Activated B cell treated with CpG ODN at 0.5 μM for 24 hours (primary cell): ENCODE measurements around the gene THSD8. TPM values are rescaled to one million over a fixed set of nuclear protein-coding genes. Genes with fewer than 3 reads are reported as not detected.

Experiments used
- ATAC-seq: fragments of 200-7000 bp; cut with Tn5 transposase; one replicate; pipeline ENCODE4 v1.10.0; 2021; ENCODE audit warnings: low read depth, mild to moderate bottlenecking, moderate library complexity
- CTCF ChIA-PET: fragments of 350-600 bp; sonication (Branson Sonifier 250); formaldehyde crosslinking; loops from one replicate; lab custom pipeline; 2021; ENCODE audit warnings: antibody characterized with exemption; lab: Charles Lee
- POLR2A ChIA-PET: fragments of 350-600 bp; sonication (Branson Sonifier 250); formaldehyde crosslinking; loops from one replicate; lab custom pipeline; 2021; ENCODE audit warnings: antibody characterized with exemption; lab: Charles Lee
- DNase-seq: peaks from one replicate; pipeline ENCODE4 v3.0.0; 2022
- H3K27ac Mint-ChIP-seq: one replicate; pipeline ENCODE4 v1.8.0; 2020; ENCODE audit warnings: mixed read lengths
- H3K27me3 Mint-ChIP-seq: one replicate; pipeline ENCODE4 v1.8.0; 2021; ENCODE audit warnings: mixed read lengths
- H3K36me3 Mint-ChIP-seq: one replicate; pipeline ENCODE4 v1.8.0; 2021; ENCODE audit warnings: low read depth, mixed read lengths
- H3K4me1 Mint-ChIP-seq: one replicate; pipeline ENCODE4 v1.8.0; 2021; ENCODE audit warnings: mixed read lengths
- H3K4me3 Mint-ChIP-seq: one replicate; pipeline ENCODE4 v1.8.0; 2020; ENCODE audit warnings: mild to moderate bottlenecking, mixed read lengths
- H3K9me3 Mint-ChIP-seq: one replicate; pipeline ENCODE4 v1.8.0; 2020; ENCODE audit warnings: mixed read lengths
- intact Hi-C: fragments of 100-400 bp; cut with micrococcal nuclease; formaldehyde crosslinking; loops from one replicate; pipeline ENCODE4 v1.15.1; 2024
- total RNA-seq: library from RNA; stranded (reverse); gene quantifications from 2 replicates; pipeline ENCODE4 v1.2.3, GENCODE V29; 2022
- TF ChIP-seq, protein P1 (sequence below): fragments of 200-600 bp; IDR thresholded peaks from one replicate; pipeline ENCODE4 v1.8.0; 2022; ENCODE audit warnings: antibody characterized with exemption, mild to moderate bottlenecking

The THSD8 gene
- total RNA-seq, 1 donor from 2014 or later = 2.3 TPM

DNA sequence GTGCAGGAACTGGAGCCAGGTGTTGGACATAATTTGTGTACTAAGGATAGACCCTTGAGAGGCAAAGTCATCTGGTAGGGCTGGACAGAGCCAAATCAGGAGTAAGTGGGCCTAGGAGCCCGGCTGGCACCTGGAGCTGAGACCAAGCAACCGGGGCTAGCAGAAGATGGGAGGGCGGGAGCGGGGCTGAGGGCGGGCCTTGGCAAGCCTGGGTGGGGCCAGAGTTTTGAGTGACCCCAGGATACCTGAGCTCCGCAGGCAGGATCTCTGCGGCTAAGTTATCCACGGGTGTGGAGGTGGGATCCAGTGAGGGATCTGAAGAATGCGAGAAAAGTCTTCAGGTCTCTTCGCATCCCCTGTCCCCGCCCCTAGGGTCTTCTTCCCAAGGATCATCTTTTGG, 34.7 kb upstream of the THSD8 start:
- Mint-ChIP-seq H3K4me3 (no peak overlapping the region), H3K27ac (no peak overlapping the region), H3K9me3 (no peaks in the 10 kb centered on the region), H3K27me3 (no peaks in the 10 kb centered on the region), H3K4me1 (peaks cover 12% of the 10 kb centered on the region), H3K36me3 (no peaks in the 10 kb centered on the region)
- ATAC-seq (no peak), DNase-seq (no peak)
- intact Hi-C loops = no loop called here
- ChIA-PET CTCF (interaction anchor here (1.2 to 13.6 kb wide), 4 partner anchors 10 to 123 kb away, joined by 3 to 280 read pairs (median 77); partner anchors contain the start of genes GCDH and JUNB), POLR2A (interaction anchor here (0.5 to 7.4 kb wide), 2 partner anchors 27 to 1390 kb away, joined by 4 to 80 read pairs; partner anchors contain the start of gene JUNB)
- TF ChIP-seq, protein P1, sequence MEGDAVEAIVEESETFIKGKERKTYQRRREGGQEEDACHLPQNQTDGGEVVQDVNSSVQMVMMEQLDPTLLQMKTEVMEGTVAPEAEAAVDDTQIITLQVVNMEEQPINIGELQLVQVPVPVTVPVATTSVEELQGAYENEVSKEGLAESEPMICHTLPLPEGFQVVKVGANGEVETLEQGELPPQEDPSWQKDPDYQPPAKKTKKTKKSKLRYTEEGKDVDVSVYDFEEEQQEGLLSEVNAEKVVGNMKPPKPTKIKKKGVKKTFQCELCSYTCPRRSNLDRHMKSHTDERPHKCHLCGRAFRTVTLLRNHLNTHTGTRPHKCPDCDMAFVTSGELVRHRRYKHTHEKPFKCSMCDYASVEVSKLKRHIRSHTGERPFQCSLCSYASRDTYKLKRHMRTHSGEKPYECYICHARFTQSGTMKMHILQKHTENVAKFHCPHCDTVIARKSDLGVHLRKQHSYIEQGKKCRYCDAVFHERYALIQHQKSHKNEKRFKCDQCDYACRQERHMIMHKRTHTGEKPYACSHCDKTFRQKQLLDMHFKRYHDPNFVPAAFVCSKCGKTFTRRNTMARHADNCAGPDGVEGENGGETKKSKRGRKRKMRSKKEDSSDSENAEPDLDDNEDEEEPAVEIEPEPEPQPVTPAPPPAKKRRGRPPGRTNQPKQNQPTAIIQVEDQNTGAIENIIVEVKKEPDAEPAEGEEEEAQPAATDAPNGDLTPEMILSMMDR = no peak

DNA sequence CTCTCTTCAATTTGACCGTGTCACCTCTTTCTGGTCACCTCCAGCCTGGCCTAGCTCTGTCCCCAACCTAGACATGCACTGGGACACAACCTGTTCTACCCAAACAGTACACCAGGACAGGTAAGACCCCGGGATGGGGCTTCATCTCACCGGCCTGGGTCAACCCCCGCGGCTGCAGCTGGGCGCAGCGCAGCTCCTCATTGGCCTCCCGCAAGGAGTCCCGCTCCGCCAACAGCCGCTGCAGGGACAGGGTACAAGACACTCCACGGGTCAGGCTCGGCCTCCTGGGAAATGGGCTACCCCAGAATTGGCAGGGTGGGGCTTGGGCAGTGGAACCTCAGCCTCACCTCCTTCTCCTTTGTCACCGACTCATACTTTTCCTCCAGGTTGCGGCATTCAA, 34.2 kb upstream of the THSD8 start:
- TF ChIP-seq, protein P1 = no peak
- no peaks in the 10 kb centered on the region for H3K27me3 Mint-ChIP-seq
- no peak for DNase-seq
- no peak for ATAC-seq
- ChIA-PET CTCF (interaction anchor here (10.3 to 13.6 kb wide), 2 partner anchors 28 to 80 kb away, joined by 149 to 280 read pairs; partner anchors contain the start of gene JUNB), POLR2A (interaction anchor here (0.5 to 7.4 kb wide), 2 partner anchors 27 to 1391 kb away, joined by 4 to 80 read pairs; partner anchors contain the start of gene JUNB)
- intact Hi-C loops = no loop called here
- no peak overlapping the region for H3K4me3 Mint-ChIP-seq
- H3K36me3 Mint-ChIP-seq = no peaks in the 10 kb centered on the region
- peaks cover 12% of the 10 kb centered on the region for H3K4me1 Mint-ChIP-seq
- H3K27ac Mint-ChIP-seq = no peak overlapping the region
- H3K9me3 Mint-ChIP-seq = no peaks in the 10 kb centered on the region

DNA sequence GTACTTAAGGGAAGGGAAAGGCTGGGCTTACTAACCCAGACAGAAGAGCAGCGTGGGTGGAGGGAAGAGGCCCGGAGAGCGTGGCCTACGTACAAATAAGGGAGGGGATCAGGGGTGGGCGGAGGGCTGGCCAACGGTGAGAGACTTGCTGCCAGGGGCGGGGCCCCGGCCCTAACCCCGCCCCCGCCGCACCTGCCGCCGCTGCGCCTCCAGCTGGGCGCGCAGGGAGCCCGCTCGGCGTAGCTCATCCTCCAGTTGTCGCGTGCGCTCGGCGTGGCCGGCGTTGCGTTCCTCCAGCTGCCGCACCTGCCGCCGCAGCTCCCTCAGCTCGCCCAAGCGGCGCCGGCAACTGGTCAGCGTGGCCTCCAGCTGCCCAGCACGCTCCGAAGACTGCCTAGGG, 32.2 kb upstream of the THSD8 start:
- ATAC-seq (peak; percentile 91), DNase-seq (peak; percentile 55)
- TF ChIP-seq, protein P1 = no peak
- no peaks in the 10 kb centered on the region for H3K27me3 Mint-ChIP-seq
- ChIA-PET CTCF (interaction anchor here (1.0 to 13.6 kb wide), 2 partner anchors 26 to 78 kb away, joined by 5 to 280 read pairs; partner anchors contain the start of gene JUNB), POLR2A (interaction anchor here (0.6 to 7.4 kb wide), 4 partner anchors 25 to 38 kb away, joined by 3 to 80 read pairs (median 5); partner anchors contain the start of genes JUNB, PRDX2 and THSD8)
- intact Hi-C loops = no loop called here
- H3K4me1 Mint-ChIP-seq = peaks cover 19% of the 10 kb centered on the region
- no peak overlapping the region for H3K27ac Mint-ChIP-seq
- no peak overlapping the region for H3K4me3 Mint-ChIP-seq
- no peaks in the 10 kb centered on the region for H3K36me3 Mint-ChIP-seq
- no peaks in the 10 kb centered on the region for H3K9me3 Mint-ChIP-seq

DNA sequence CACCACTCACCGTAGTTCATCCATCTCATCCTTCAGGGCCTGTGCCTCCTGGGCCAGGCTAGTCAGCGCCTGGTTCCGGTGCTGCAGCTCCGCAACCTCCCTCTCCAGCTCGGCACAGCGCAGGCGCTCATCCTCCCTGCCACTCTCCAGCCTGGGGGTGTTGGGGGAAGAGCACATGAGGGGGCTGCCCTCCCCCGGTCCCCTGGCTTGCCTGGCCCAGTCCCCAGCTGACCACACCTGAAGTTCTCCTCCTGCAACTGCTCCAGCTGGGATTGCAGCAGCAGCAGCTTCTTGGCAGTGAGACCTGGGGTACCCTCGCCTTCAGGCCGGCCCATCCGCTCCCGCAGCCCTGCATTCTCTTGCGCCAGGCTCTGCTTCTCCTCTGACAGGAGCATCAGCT, 30.9 kb upstream of the THSD8 start:
- Mint-ChIP-seq H3K9me3 (no peaks in the 10 kb centered on the region), H3K27ac (no peak overlapping the region), H3K4me3 (no peak overlapping the region), H3K27me3 (no peaks in the 10 kb centered on the region), H3K4me1 (peaks cover 22% of the 10 kb centered on the region), H3K36me3 (no peaks in the 10 kb centered on the region)
- TF ChIP-seq, protein P1 = no peak
- CTCF ChIA-PET = interaction anchor here (0.9 to 9.1 kb wide), 2 partner anchors 9 to 25 kb away, joined by 3 to 278 read pairs; partner anchors contain the start of gene JUNB
- intact Hi-C loops = no loop called here
- ATAC-seq (no peak), DNase-seq (no peak)
- POLR2A ChIA-PET = interaction anchor here (7.4 kb wide), 1 partner anchor 23 kb away, joined by 80 read pairs; the partner anchor contains the start of gene JUNB

DNA sequence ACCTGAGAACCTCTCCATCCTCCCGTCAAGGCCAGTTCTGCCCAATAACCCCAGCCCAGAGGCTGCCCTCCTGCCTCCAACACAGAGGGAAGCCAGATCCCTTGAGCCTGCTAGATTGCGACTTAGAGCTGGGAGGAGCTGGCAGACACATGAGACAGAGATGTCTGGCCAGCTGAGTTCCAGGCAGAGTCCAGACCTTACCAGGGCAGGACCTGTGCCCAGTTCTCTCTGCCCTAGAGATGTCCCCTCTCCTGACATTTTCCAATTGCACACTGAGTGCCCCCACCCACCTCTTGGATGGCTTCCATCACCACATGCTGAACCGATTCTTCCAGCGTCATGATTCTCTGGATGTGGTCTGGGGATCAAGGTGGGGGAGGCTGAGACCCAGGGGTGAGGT, 29.5 kb upstream of the THSD8 start:
- ChIA-PET POLR2A (interaction anchor here (0.5 to 12.7 kb wide), 2 partner anchors 20 to 118 kb away, joined by 3 to 909 read pairs; partner anchors contain the start of gene JUNB), CTCF (interaction anchor here (9.1 kb wide), 1 partner anchor 23 kb away, joined by 278 read pairs; the partner anchor contains the start of gene JUNB)
- Mint-ChIP-seq H3K27me3 (no peaks in the 10 kb centered on the region), H3K27ac (no peak overlapping the region), H3K4me3 (no peak overlapping the region), H3K36me3 (no peaks in the 10 kb centered on the region), H3K9me3 (no peaks in the 10 kb centered on the region), H3K4me1 (peaks cover 21% of the 10 kb centered on the region)
- ATAC-seq = no peak
- intact Hi-C loops = no loop called here
- TF ChIP-seq, protein P1 = no peak
- DNase-seq = no peak
